Measurements from ENCODE around the gene LATS2.

The LATS2 gene

GRCh38 chr13:21046203-21046602 lies 15.2 kb downstream of the LATS2 start:
- DNase-seq, result no peak

- no peak for DNase-seq
Measured at GRCh38 chr13:21045100-21045499, 16.3 kb downstream of the LATS2 start.

GRCh38 chr13:21043898-21044297 lies 17.5 kb downstream of the LATS2 start:
- DNase-seq, result no peak

- no peak for DNase-seq
Measured at GRCh38 chr13:21040120-21040826, 21.1 kb downstream of the LATS2 start.

GRCh38 chr13:21039097-21039800 lies 22.1 kb downstream of the LATS2 start:
- no peak for DNase-seq

- no peak for DNase-seq
Measured at GRCh38 chr13:21037656-21038055, 23.7 kb downstream of the LATS2 start.

- DNase-seq, result no peak
Measured at GRCh38 chr13:21035498-21035897, 25.9 kb downstream of the LATS2 start.

GRCh38 chr13:21034603-21035191 lies 26.7 kb downstream of the LATS2 start:
- no peak for DNase-seq

- no peak for DNase-seq
Measured at GRCh38 chr13:21033856-21034602, 27.4 kb downstream of the LATS2 start.

- DNase-seq, result no peak
Measured at GRCh38 chr13:21033212-21033840, 28.1 kb downstream of the LATS2 start.

GRCh38 chr13:21032656-21033055 lies 28.7 kb downstream of the LATS2 start:
- no peak for DNase-seq

- no peak for DNase-seq
Measured at GRCh38 chr13:21031594-21032275, 29.7 kb downstream of the LATS2 start.

GRCh38 chr13:21025539-21025938 lies 35.8 kb downstream of the LATS2 start:
- no peak for DNase-seq

GRCh38 chr13:21022056-21022979 lies 39.1 kb downstream of the LATS2 start:
- DNase-seq, result no peak

GRCh38 chr13:21020581-21020980 lies 40.8 kb downstream of the LATS2 start:
- no peak for DNase-seq

GRCh38 chr13:21020176-21020575 lies 41.2 kb downstream of the LATS2 start:
- DNase-seq, result no peak

GRCh38 chr13:21018220-21018619 lies 43.2 kb downstream of the LATS2 start:
- no peak for DNase-seq

GRCh38 chr13:21016487-21016886 lies 44.9 kb downstream of the LATS2 start:
- DNase-seq, result no peak

- no peak for DNase-seq
Measured at GRCh38 chr13:21015284-21015683, 46.1 kb downstream of the LATS2 start.

- DNase-seq, result no peak
Measured at GRCh38 chr13:21014502-21015170, 46.8 kb downstream of the LATS2 start.

- no peak for DNase-seq
Measured at GRCh38 chr13:21014139-21014501, 47.3 kb downstream of the LATS2 start.
